ENCODE measurements around the gene SLC26A5.

DNA sequence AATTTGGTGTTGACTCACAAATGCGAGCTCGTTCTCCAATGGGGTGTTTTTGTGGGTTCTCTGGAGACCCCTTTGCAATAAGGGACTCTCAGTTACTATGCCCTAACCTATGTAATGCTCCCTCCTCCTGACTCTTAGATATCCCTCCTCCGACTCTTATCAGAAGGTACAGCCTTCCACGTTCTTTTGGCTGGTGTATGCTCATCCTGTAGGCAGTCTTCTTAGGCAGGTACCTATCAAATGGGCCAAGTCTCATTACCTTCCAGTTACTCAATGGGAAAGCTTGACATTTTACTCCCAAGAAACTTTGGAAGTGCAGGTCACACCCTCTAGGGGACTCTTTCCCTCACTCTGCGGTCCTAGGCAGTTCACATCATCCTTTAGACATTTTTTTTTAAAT lies 32.6 kb downstream of the SLC26A5 start:
- TF ChIP-seq, protein P1, sequence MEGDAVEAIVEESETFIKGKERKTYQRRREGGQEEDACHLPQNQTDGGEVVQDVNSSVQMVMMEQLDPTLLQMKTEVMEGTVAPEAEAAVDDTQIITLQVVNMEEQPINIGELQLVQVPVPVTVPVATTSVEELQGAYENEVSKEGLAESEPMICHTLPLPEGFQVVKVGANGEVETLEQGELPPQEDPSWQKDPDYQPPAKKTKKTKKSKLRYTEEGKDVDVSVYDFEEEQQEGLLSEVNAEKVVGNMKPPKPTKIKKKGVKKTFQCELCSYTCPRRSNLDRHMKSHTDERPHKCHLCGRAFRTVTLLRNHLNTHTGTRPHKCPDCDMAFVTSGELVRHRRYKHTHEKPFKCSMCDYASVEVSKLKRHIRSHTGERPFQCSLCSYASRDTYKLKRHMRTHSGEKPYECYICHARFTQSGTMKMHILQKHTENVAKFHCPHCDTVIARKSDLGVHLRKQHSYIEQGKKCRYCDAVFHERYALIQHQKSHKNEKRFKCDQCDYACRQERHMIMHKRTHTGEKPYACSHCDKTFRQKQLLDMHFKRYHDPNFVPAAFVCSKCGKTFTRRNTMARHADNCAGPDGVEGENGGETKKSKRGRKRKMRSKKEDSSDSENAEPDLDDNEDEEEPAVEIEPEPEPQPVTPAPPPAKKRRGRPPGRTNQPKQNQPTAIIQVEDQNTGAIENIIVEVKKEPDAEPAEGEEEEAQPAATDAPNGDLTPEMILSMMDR (IDR thresholded peaks at IDR 0.05): no peak
- no peak for TF ChIP-seq POLR2A (IDR thresholded peaks at IDR 0.05)

Data from vagina (tissue), 2 donors.